Measurements from ENCODE around the gene HSD17B12.

GRCh38 chr11:43765194-43765593, 84.7 kb downstream of the HSD17B12 start:
- no peak for TF ChIP-seq CTCF (CRISPR knock-in tag; IDR thresholded peaks at IDR 0.05)
- no peak for TF ChIP-seq CREB1 (IDR thresholded peaks at IDR 0.05)
- TF ChIP-seq CREB1 (CRISPR knock-in tag; IDR thresholded peaks at IDR 0.05) = no peak
- no peak for TF ChIP-seq IRF1 (CRISPR knock-in tag; IDR thresholded peaks at IDR 0.05; ENCODE audit: low read depth)
- TF ChIP-seq ZNF564 (CRISPR knock-in tag; IDR thresholded peaks at IDR 0.05) = no peak
- TF ChIP-seq ZNF281 (CRISPR knock-in tag; IDR thresholded peaks at IDR 0.05; ENCODE audit: borderline replicate concordance) = no peak
- no peak for TF ChIP-seq BRD4 (CRISPR knock-in tag; IDR thresholded peaks at IDR 0.05)
- no peak for TF ChIP-seq JDP2 (CRISPR knock-in tag; IDR thresholded peaks at IDR 0.05; ENCODE audit: borderline replicate concordance)
- TF ChIP-seq ZHX1 (CRISPR knock-in tag; IDR thresholded peaks at IDR 0.05; ENCODE audit: low read depth) = no peak
- TF ChIP-seq POLR2A (IDR thresholded peaks at IDR 0.05; ENCODE audit: insufficient read depth in 1 of 2, low read depth in 2 of 2, low read length in 2 of 2) = no peak
- TF ChIP-seq MTERF4 (CRISPR knock-in tag; IDR thresholded peaks at IDR 0.05) = no peak
- TF ChIP-seq ZNF318 (CRISPR knock-in tag; IDR thresholded peaks at IDR 0.05) = no peak
- TF ChIP-seq ZBTB49 (CRISPR knock-in tag; IDR thresholded peaks at IDR 0.05; ENCODE audit: borderline replicate concordance) = no peak
- no peak for TF ChIP-seq NFIC (IDR thresholded peaks at IDR 0.05; ENCODE audit: low read length)
